GM21619 (cell line): ENCODE measurements around the gene PTPRG.
"Not testable (repeated sequence)": the region's sequence is repeated elsewhere in the genome, so short reads cannot be mapped to it uniquely, and the experiment has no call there.

ENCODE experiments used
- ATAC-seq: cut with Tn5 transposase; IDR thresholded peaks from one replicate; pipeline ENCODE4 v1.9.1; 2021; ENCODE audit not compliant: unreplicated experiment

The PTPRG gene

GRCh38 chr3:61681636-61682035, 120.3 kb downstream of the PTPRG start:
- no peak for ATAC-seq

GRCh38 chr3:61682671-61683548, 121.5 kb downstream of the PTPRG start:
- ATAC-seq = no peak

- ATAC-seq = no peak
Observed at GRCh38 chr3:61683549-61684236, 122.3 kb downstream of the PTPRG start.

GRCh38 chr3:61684386-61684785, 123.0 kb downstream of the PTPRG start:
- ATAC-seq = no peak

- ATAC-seq = no peak
Observed at GRCh38 chr3:61685755-61686154, 124.4 kb downstream of the PTPRG start.

- ATAC-seq = no peak
Observed at GRCh38 chr3:61686228-61686648, 124.9 kb downstream of the PTPRG start.

- no peak for ATAC-seq
Observed at GRCh38 chr3:61687206-61687605, 125.8 kb downstream of the PTPRG start.

- ATAC-seq = no peak
Observed at GRCh38 chr3:61687663-61688306, 126.4 kb downstream of the PTPRG start.

GRCh38 chr3:61688307-61688984, 127.1 kb downstream of the PTPRG start:
- ATAC-seq = no peak

GRCh38 chr3:61690016-61690415, 128.6 kb downstream of the PTPRG start:
- ATAC-seq = no peak

- ATAC-seq = no peak
Observed at GRCh38 chr3:61691466-61691865, 130.1 kb downstream of the PTPRG start.

- ATAC-seq = no peak
Observed at GRCh38 chr3:61697301-61697700, 135.9 kb downstream of the PTPRG start.

- not testable (repeated sequence) for ATAC-seq
Observed at GRCh38 chr3:61698278-61699072, 137.1 kb downstream of the PTPRG start.

GRCh38 chr3:61699622-61700021, 138.3 kb downstream of the PTPRG start:
- ATAC-seq = no peak

GRCh38 chr3:61701011-61701410, 139.6 kb downstream of the PTPRG start:
- no peak for ATAC-seq

GRCh38 chr3:61702453-61702852, 141.1 kb downstream of the PTPRG start:
- ATAC-seq = no peak

GRCh38 chr3:61704807-61705206, 143.4 kb downstream of the PTPRG start:
- ATAC-seq = no peak

GRCh38 chr3:61707492-61707891, 146.1 kb downstream of the PTPRG start:
- no peak for ATAC-seq

GRCh38 chr3:61710920-61711319, 149.5 kb downstream of the PTPRG start:
- not testable (repeated sequence) for ATAC-seq

GRCh38 chr3:61714225-61714624, 152.9 kb downstream of the PTPRG start:
- no peak for ATAC-seq
